SK-N-SH treated with all-trans-retinoic acid at 6 μM for 48 hours (cell line): Measurements from ENCODE around the gene ARHGAP25.

Experiments used
- ARNTL ChIP-seq: fragments of 450-650 bp; formaldehyde crosslinking; IDR thresholded peaks from 2 replicates; pipeline ENCODE4 v1.5.0; 2020; ENCODE audit warnings: low read depth, mild to moderate bottlenecking, moderate library complexity, borderline replicate concordance
- CSDC2 ChIP-seq: fragments of 250-450 bp; sonication (Bioruptor Pico); IDR thresholded peaks from 2 replicates; pipeline ENCODE4 v1.5.0; 2020; ENCODE audit warnings: mild to moderate bottlenecking, moderate library complexity
- GLIS3 ChIP-seq: fragments of 250-450 bp; sonication (Bioruptor Pico); IDR thresholded peaks from 2 replicates; pipeline ENCODE4 v1.5.0; 2020; ENCODE audit warnings: mild to moderate bottlenecking, moderate library complexity
- PATZ1 ChIP-seq: fragments of 250-450 bp; sonication (Bioruptor Pico); IDR thresholded peaks from 2 replicates; pipeline ENCODE4 v1.8.0; 2020; ENCODE audit warnings: mild to moderate bottlenecking, moderate library complexity, borderline replicate concordance
- ZC3H10 ChIP-seq: fragments of 250-450 bp; sonication (Bioruptor Pico); IDR thresholded peaks from 2 replicates; pipeline ENCODE4 v1.5.1; 2021; ENCODE audit warnings: mild to moderate bottlenecking, moderate library complexity
- ZNF8 ChIP-seq: fragments of 450-650 bp; formaldehyde crosslinking; IDR thresholded peaks from 2 replicates; pipeline ENCODE4 v1.5.0; 2020; ENCODE audit warnings: mild to moderate bottlenecking, moderate library complexity
- TF ChIP-seq, protein P1 (sequence below): fragments of 250-450 bp; sonication (Bioruptor Pico); IDR thresholded peaks from 2 replicates; pipeline ENCODE4 v1.5.1; 2021; ENCODE audit warnings: mild to moderate bottlenecking, moderate library complexity

DNA sequence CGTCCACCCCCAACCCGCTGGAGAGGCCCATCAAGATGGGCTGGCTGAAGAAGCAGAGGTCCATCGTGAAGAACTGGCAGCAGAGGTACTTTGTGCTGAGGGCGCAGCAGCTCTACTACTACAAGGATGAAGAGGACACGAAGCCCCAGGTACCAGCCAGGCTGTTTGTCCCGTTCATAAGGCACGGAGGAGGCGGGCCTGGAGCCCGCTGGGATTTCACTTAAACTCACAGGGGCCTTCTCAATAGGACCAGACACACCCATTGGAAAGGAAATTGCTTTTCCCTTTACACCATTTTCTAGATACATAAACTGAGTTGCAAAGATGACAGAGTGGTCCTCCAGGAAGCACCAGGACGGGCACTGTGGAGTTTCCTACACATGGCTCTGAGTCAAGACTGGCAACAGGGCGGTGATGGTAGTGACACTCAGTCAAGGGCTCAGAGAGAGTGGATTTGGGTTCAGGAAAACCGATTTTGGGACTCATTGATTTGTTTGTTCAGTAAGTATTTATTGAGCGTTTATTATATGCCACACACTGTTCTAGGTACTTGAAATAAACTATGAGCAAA is 40.7 kb downstream of the ARHGAP25 start:
- TF ChIP-seq CSDC2 (no peak), ARNTL (CRISPR knock-in tag) (no peak), PATZ1 (CRISPR knock-in tag) (no peak), GLIS3 (CRISPR knock-in tag) (no peak), ZNF8 (CRISPR knock-in tag) (no peak), ZC3H10 (no peak)
- TF ChIP-seq, protein P1, sequence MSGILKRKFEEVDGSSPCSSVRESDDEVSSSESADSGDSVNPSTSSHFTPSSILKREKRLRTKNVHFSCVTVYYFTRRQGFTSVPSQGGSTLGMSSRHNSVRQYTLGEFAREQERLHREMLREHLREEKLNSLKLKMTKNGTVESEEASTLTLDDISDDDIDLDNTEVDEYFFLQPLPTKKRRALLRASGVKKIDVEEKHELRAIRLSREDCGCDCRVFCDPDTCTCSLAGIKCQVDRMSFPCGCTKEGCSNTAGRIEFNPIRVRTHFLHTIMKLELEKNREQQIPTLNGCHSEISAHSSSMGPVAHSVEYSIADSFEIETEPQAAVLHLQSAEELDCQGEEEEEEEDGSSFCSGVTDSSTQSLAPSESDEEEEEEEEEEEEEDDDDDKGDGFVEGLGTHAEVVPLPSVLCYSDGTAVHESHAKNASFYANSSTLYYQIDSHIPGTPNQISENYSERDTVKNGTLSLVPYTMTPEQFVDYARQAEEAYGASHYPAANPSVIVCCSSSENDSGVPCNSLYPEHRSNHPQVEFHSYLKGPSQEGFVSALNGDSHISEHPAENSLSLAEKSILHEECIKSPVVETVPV = no peak
